Esophagus (tissue), 2 donors: ENCODE results near the gene ME3. TPM values are rescaled to one million over a fixed set of nuclear protein-coding genes. Genes with fewer than 3 reads are reported as not detected.

Experiments
- H3K27ac ChIP-seq, 2 donors: one replicate each; pipeline ENCODE4 v1.5.1; 2013; ENCODE audit warnings: low read depth in 2 of 2, mild to moderate bottlenecking in 2 of 2, inconsistent platforms in 1 of 2, low read length in 1 of 2, moderate library complexity in 1 of 2
- H3K27me3 ChIP-seq, 2 donors: one replicate each; pipeline ENCODE4 v1.6.1; 2013; ENCODE audit warnings: low read length in 2 of 2, control low read depth in 1 of 2, mild to moderate bottlenecking in 1 of 2; ENCODE audit not compliant: insufficient read depth in 2 of 2, control insufficient read depth in 1 of 2
- H3K36me3 ChIP-seq, 2 donors: one replicate each; pipeline ENCODE4 v1.6.1; 2013; ENCODE audit warnings: low read length in 1 of 2; ENCODE audit not compliant: control insufficient read depth in 2 of 2, insufficient read depth in 2 of 2
- H3K4me1 ChIP-seq, 2 donors: one replicate each; pipeline ENCODE4 v1.6.1; 2013; ENCODE audit warnings: low read length in 1 of 2; ENCODE audit not compliant: control insufficient read depth in 2 of 2, insufficient read depth in 2 of 2
- H3K4me3 ChIP-seq, 2 donors: one replicate each; pipeline ENCODE4 v1.5.1; 2013; ENCODE audit warnings: low read length in 2 of 2, mild to moderate bottlenecking in 2 of 2, low read depth in 1 of 2, moderate library complexity in 1 of 2
- H3K9me3 ChIP-seq, 2 donors: one replicate each; pipeline ENCODE4 v1.6.1; 2013; ENCODE audit warnings: mild to moderate bottlenecking in 2 of 2, low read depth in 1 of 2, low read length in 1 of 2, moderate library complexity in 1 of 2; ENCODE audit not compliant: control insufficient read depth in 2 of 2, insufficient read depth in 1 of 2
- WGBS, 2 donors: extraction: QIAGEN DNeasy Blood & Tissue Kit; methylation state at CpG; one replicate each; pipeline ENCODE4 v1.1.7; 2013; 5-methylcytosine and 5-hydroxymethylcytosine counted together
- polyA plus RNA-seq, 2 donors: library from polyadenylated mRNA; stranded (reverse); fragments of 200-250 nt; gene quantifications; one replicate each; pipeline ENCODE4 v1.2.3, GENCODE V29; 2013
- donor health status: healthy with polysubstance abuse.
- donor health status: Bipolar disorder and iron deficiency.

The ME3 gene
- polyA plus RNA-seq, 2 donors = 3.0 to 4.5 TPM

DNA sequence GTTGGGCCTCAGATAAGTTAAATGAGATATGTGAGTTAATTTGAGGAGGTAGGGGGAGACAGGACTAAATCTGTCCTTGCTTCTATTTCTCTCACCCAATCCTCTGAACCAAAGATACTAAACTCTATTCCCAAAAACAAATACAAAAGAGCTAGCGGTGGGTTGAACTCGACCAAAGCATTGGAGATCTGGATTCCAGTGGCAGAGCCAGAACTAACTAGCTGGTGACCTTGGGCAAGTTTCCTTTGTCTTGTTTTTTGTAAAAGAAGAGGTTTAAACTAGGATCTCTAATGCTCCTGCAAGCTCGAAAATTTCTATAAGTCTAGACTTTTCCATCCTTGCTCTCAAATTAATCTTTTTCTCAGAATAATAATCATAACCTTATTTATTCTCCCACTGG is 1.5 kb downstream of the ME3 start:
- no peaks in the 10 kb centered on the region for H3K9me3 ChIP-seq
- H3K27me3 ChIP-seq = no peaks in the 10 kb centered on the region
- H3K4me3 ChIP-seq = peak overlapping the region in 1 of 2 donors; percentile 53
- H3K27ac ChIP-seq = no peak overlapping the region
- WGBS, 2 donors = 44% methylated on average over 3 of the region's 3 CpGs
- peaks cover 0 to 5% of the 10 kb centered on the region in 2 donors for H3K4me1 ChIP-seq
- no peaks in the 10 kb centered on the region for H3K36me3 ChIP-seq

DNA sequence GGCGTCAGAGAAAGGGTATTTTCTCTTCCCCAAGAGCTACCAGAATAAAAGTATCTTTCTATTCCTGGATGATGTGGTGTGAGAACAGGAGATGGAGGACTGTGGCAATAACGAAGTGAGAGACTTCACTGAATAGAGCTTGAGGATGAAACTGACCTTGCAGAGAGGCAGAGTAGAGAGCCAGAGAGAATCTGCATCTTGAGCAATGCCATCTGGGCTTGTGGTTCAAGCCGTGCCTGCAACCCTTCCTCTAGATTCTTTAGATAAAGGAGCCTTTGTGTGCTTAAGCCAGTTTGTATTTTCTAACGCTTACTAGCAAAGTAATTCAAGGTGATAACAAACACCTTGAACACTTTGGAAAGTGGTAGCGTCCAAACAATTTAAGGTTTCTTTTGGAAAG is 2.2 kb downstream of the ME3 start:
- Histone ChIP-seq H3K9me3 (no peaks in the 10 kb centered on the region), H3K36me3 (no peaks in the 10 kb centered on the region), H3K27me3 (no peaks in the 10 kb centered on the region), H3K27ac (no peak overlapping the region), H3K4me3 (no peak overlapping the region), H3K4me1 (peaks cover 0 to 5% of the 10 kb centered on the region in 2 donors)
- 60 to 74% methylated on average over 5 of the region's 5 CpGs for WGBS, 2 donors

DNA sequence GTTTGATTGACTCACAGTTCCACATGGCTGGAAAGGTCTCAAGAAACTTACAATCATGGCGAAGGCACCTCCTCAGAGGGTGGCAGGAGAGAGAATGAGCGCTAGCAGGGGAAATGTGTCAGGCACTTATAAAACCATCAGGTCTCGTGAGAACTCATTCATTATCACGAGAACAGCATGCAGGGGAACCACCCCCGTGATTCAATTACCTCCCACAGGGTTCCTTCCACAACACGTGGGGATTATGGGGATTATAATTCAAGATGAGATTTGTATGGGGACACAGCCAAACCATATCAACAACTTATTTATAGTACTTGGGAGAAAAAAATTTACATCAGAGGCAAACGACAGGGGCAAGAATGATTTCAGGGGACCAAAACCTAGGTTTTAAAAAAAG is 3.0 kb downstream of the ME3 start:
- no peaks in the 10 kb centered on the region for H3K36me3 ChIP-seq
- H3K4me3 ChIP-seq = no peak overlapping the region
- no peak overlapping the region for H3K27ac ChIP-seq
- no peaks in the 10 kb centered on the region for H3K9me3 ChIP-seq
- H3K27me3 ChIP-seq = no peaks in the 10 kb centered on the region
- 50 to 59% methylated on average over 7 of the region's 7 CpGs for WGBS, 2 donors
- H3K4me1 ChIP-seq = peaks cover 0 to 5% of the 10 kb centered on the region in 2 donors

DNA sequence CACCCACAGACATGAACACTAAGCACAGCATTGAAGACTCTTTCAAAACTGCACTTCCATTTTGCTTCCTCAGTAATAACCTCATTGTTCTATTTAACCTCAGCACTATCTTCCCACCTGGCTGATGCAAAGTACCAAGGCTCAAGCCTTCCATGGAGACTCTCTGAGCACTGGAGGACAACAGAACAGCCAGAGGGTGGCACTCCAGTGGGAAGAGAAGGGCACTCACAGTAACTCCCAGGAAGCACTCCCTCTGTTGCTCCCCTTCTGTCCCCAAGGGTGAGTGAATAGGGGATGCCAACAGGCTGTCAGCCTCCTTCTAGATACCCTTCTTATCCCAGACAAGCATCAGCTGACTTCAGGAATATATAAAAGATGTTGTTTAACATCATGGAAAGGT is 3.5 kb downstream of the ME3 start:
- Histone ChIP-seq H3K27me3 (no peaks in the 10 kb centered on the region), H3K27ac (no peak overlapping the region), H3K36me3 (no peaks in the 10 kb centered on the region), H3K4me1 (peaks cover 0 to 5% of the 10 kb centered on the region in 2 donors), H3K4me3 (no peak overlapping the region), H3K9me3 (no peaks in the 10 kb centered on the region)

DNA sequence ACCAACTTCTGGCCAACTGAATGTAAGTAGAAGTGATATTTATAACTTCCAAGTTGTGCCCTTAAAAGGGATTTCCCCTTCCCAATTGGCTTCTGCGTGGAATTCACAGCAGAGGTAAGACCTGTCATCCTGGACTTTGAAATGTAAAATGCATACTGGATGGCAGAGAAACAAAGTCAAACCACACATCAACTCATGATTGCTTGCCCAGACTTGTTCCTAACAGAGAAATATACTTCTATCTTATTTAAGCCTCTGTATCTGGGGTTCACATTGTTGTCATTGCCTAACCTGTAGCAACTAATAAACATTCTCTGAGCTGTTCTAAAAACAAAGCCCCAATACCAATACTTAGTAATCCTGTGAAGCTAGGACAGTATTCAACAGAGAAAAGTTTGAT is 6.2 kb downstream of the ME3 start:
- WGBS, 2 donors = 40 to 56% methylated on average over 1 of the region's 1 CpG
- H3K36me3 ChIP-seq = no peaks in the 10 kb centered on the region
- H3K4me1 ChIP-seq = no peaks in the 10 kb centered on the region
- H3K27ac ChIP-seq = no peak overlapping the region
- H3K9me3 ChIP-seq = no peaks in the 10 kb centered on the region
- H3K4me3 ChIP-seq = no peak overlapping the region
- no peaks in the 10 kb centered on the region for H3K27me3 ChIP-seq

DNA sequence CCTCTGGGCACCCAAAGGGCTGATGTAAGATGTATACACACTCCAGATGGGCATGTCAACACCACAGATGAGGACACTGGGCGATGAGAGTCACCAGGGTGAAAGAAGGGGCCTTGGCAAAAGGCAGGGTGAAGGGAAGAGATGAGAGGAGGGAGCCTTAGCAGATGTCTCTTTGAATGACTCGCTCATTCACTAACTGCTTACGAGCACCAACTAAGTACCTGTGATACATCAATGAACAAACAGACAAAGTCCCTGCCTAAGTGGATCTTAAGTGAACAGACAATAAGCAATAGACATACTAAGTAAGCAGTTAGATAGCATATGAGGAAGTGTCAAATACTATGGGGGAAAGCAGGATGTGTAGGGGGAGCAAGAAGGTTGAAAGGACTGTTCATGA is 7.5 kb downstream of the ME3 start:
- Histone ChIP-seq H3K9me3 (no peaks in the 10 kb centered on the region), H3K36me3 (no peaks in the 10 kb centered on the region), H3K27me3 (no peaks in the 10 kb centered on the region), H3K4me3 (no peak overlapping the region), H3K4me1 (no peaks in the 10 kb centered on the region), H3K27ac (no peak overlapping the region)
- WGBS, 2 donors = 83 to 87% methylated on average over 3 of the region's 3 CpGs

DNA sequence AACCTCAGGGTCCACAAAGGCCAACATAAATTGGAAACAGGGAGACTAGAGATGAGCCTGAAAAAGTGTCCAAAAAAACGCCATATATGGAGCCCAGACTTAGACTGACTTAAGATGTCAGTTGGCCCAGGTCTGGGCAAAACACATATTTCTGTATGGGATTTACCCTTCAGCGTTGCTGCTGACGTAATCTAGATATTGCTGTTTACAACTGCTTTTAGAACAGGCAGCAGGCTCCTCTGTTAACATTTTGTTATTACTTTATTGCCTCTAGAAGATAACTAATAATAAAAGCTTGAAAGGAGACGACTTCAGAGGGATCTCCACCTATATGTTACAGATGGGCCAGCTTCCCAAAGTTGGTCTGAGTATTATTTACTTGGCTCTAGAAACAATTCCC is 8.7 kb downstream of the ME3 start:
- no peak overlapping the region for H3K4me3 ChIP-seq
- no peaks in the 10 kb centered on the region for H3K9me3 ChIP-seq
- no peak overlapping the region for H3K27ac ChIP-seq
- no peaks in the 10 kb centered on the region for H3K4me1 ChIP-seq
- H3K36me3 ChIP-seq = no peaks in the 10 kb centered on the region
- H3K27me3 ChIP-seq = no peaks in the 10 kb centered on the region
- 59 to 63% methylated on average over 4 of the region's 4 CpGs for WGBS, 2 donors

DNA sequence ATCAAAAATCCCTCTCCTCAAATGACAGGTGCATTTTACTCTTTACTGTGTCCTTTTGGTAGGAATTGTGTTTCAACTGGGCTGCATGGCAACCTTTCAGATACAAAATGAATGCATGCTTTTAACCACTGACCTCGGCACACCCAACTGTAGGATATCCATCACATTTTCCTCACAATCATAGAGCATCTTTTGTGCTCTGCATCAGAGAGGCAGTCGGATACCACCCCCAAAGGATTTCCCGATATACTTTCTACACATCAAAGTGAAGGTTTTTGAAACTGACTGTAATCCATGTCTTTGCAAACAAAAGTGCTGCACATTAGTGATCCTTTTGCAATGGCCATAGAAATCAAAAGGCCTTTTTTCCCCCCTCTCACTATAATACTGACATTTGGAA is 9.1 kb downstream of the ME3 start:
- no peaks in the 10 kb centered on the region for H3K9me3 ChIP-seq
- H3K4me1 ChIP-seq = no peaks in the 10 kb centered on the region
- no peak overlapping the region for H3K27ac ChIP-seq
- no peaks in the 10 kb centered on the region for H3K27me3 ChIP-seq
- H3K36me3 ChIP-seq = no peaks in the 10 kb centered on the region
- H3K4me3 ChIP-seq = no peak overlapping the region
- 84 to 86% methylated on average over 3 of the region's 3 CpGs for WGBS, 2 donors

DNA sequence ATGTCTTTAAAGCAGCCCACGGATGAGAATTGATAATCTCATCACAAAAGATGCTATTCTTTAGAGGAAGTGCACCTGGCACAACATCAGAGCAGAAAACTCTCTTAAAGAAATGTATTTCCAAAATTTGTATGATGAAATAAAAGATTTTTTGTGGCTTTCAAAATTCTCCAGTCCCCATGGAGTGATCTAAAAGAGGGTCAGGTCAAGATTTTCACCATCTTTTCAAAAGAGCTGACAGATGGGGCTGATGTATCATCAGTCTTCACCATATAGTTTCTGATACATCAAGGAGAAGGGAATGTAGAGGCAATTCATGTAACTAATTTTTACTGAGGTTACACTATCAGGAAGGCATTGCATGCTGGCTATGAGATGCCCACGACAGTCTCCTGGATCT is 11.7 kb downstream of the ME3 start:
- WGBS, 2 donors = 67 to 70% methylated on average over 2 of the region's 2 CpGs
- Histone ChIP-seq H3K4me3 (no peak overlapping the region), H3K9me3 (no peaks in the 10 kb centered on the region), H3K27ac (no peak overlapping the region), H3K36me3 (no peaks in the 10 kb centered on the region), H3K27me3 (no peaks in the 10 kb centered on the region), H3K4me1 (no peaks in the 10 kb centered on the region)

DNA sequence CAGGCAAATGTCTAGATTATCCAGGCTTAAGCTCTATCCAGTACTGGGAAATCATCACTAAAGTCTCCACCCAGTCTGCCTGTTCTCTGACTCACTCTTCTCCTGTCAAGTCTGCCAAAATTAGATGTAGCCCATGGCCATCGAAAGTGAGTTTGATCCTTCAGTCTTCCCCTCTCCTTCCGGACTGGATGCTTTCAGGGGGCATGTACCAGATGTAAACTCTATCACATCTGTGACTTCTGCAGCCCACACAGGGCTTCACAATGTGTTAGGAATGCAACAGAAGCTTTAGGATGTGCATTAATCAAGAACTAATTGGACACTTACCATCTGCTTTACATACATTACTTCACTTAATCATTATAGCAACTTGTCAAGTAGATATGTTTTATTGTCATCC is 12.3 kb downstream of the ME3 start:
- WGBS, 2 donors = 31 to 46% methylated on average over 2 of the region's 2 CpGs

More for the DNA sequence above, 12.3 kb downstream of the ME3 start:
- Histone ChIP-seq H3K27ac (no peak overlapping the region), H3K4me3 (no peak overlapping the region), H3K36me3 (no peaks in the 10 kb centered on the region), H3K4me1 (no peaks in the 10 kb centered on the region), H3K27me3 (no peaks in the 10 kb centered on the region), H3K9me3 (no peaks in the 10 kb centered on the region)
